H9 (cell line): Measurements from ENCODE around the gene MSL3B.

Experiments
- DNase-seq: peaks from one replicate; pipeline ENCODE4 v3.0.0-alpha.2; 2017
- H2AFZ ChIP-seq: one replicate; pipeline ENCODE4 v1.6.1; 2013; ENCODE audit warnings: mild to moderate bottlenecking, low read length, control low read depth, moderate library complexity
- H2AK5ac ChIP-seq: 2 replicates; pipeline ENCODE4 v1.6.1; 2013; ENCODE audit warnings: low read length, control low read depth, mixed read lengths; ENCODE audit not compliant: insufficient read length
- H2BK120ac ChIP-seq: one replicate; pipeline ENCODE4 v1.6.1; 2013; ENCODE audit warnings: low read depth, mild to moderate bottlenecking, low read length, control low read depth, inconsistent platforms; ENCODE audit not compliant: poor library complexity, severe bottlenecking
- H2BK12ac ChIP-seq: 2 replicates; pipeline ENCODE4 v1.6.1; 2013; ENCODE audit warnings: low read length, control low read depth, mixed read lengths, low read depth; ENCODE audit not compliant: insufficient read length
- H2BK15ac ChIP-seq: 2 replicates; pipeline ENCODE4 v1.6.1; 2013; ENCODE audit warnings: low read depth, low read length, control low read depth
- H2BK20ac ChIP-seq: one replicate; pipeline ENCODE4 v1.6.1; 2013; ENCODE audit warnings: low read depth, mild to moderate bottlenecking, low read length, control low read depth, inconsistent platforms; ENCODE audit not compliant: poor library complexity, severe bottlenecking
- H2BK5ac ChIP-seq: 2 replicates; pipeline ENCODE4 v1.6.1; 2013; ENCODE audit warnings: low read length, control low read depth, mixed read lengths; ENCODE audit not compliant: insufficient read length
- H3K14ac ChIP-seq: 2 replicates; pipeline ENCODE4 v1.6.1; 2013; ENCODE audit warnings: low read length, control low read depth; ENCODE audit not compliant: insufficient read depth
- H3K18ac ChIP-seq: 2 replicates; pipeline ENCODE4 v1.6.1; 2013; ENCODE audit warnings: low read depth, mild to moderate bottlenecking, mixed read lengths, low read length, control low read depth; ENCODE audit not compliant: insufficient read length
- H3K23ac ChIP-seq: 2 replicates; pipeline ENCODE4 v1.6.1; 2013; ENCODE audit warnings: low read length, control low read depth, mixed read lengths, low read depth; ENCODE audit not compliant: insufficient read length
- H3K23me2 ChIP-seq: 2 replicates; pipeline ENCODE4 v1.6.1; 2013; ENCODE audit warnings: low read depth, mild to moderate bottlenecking, mixed read lengths, low read length, control low read depth; ENCODE audit not compliant: insufficient read length, poor library complexity, severe bottlenecking
- H3K27ac ChIP-seq: 2 replicates; pipeline ENCODE4 v1.5.1; 2013; ENCODE audit warnings: low read length, control low read depth, mixed read lengths, low read depth; ENCODE audit not compliant: insufficient read length
- H3K27me3 ChIP-seq: 2 replicates; pipeline ENCODE4 v1.6.1; 2013; ENCODE audit warnings: low read length, control low read depth, inconsistent platforms; ENCODE audit not compliant: insufficient read depth
- H3K4ac ChIP-seq: 2 replicates; pipeline ENCODE4 v1.6.1; 2013; ENCODE audit warnings: low read depth, mild to moderate bottlenecking, control low read depth, inconsistent platforms, low read length, moderate library complexity
- H3K4me1 ChIP-seq: 2 replicates; pipeline ENCODE4 v1.6.1; 2013; ENCODE audit warnings: low read length, control low read depth, inconsistent platforms; ENCODE audit not compliant: insufficient read depth
- H3K4me2 ChIP-seq: 2 replicates; pipeline ENCODE4 v1.6.1; 2013; ENCODE audit warnings: low read length, control low read depth, mixed read lengths; ENCODE audit not compliant: insufficient read length, insufficient read depth
- H3K56ac ChIP-seq: 2 replicates; pipeline ENCODE4 v1.6.1; 2013; ENCODE audit warnings: low read depth, mild to moderate bottlenecking, mixed read lengths, low read length, control low read depth; ENCODE audit not compliant: insufficient read length
- H3K79me1 ChIP-seq: 2 replicates; pipeline ENCODE4 v1.6.1; 2013; ENCODE audit warnings: low read depth, mild to moderate bottlenecking, moderate library complexity, low read length, control low read depth, inconsistent platforms; ENCODE audit not compliant: insufficient read depth, poor library complexity, severe bottlenecking
- H3K79me2 ChIP-seq: 2 replicates; pipeline ENCODE4 v1.6.1; 2013; ENCODE audit warnings: low read length, control low read depth, inconsistent platforms; ENCODE audit not compliant: insufficient read depth
- H3K9ac ChIP-seq: 2 replicates; pipeline ENCODE4 v1.6.1; 2013; ENCODE audit warnings: low read length, control low read depth, mixed read lengths; ENCODE audit not compliant: insufficient read length; ENCODE audit errors: extremely low read depth
- H3K9me3 ChIP-seq: one replicate; pipeline ENCODE4 v1.6.1; 2013; ENCODE audit warnings: low read depth, low read length, inconsistent platforms; ENCODE audit not compliant: control insufficient read depth
- H3T11ph ChIP-seq: one replicate; pipeline ENCODE4 v1.6.1; 2013; ENCODE audit warnings: mild to moderate bottlenecking, low read length, control low read depth, inconsistent platforms
- H4K20me1 ChIP-seq: one replicate; pipeline ENCODE4 v1.6.1; 2013; ENCODE audit not compliant: control insufficient read depth, insufficient read length, insufficient read depth
- H4K5ac ChIP-seq: 2 replicates; pipeline ENCODE4 v1.6.1; 2013; ENCODE audit warnings: low read depth, mild to moderate bottlenecking, mixed read lengths, low read length, control low read depth; ENCODE audit not compliant: insufficient read length
- H4K8ac ChIP-seq: replicated peaks from 2 replicates; pipeline ENCODE4 v1.6.1; 2013; ENCODE audit warnings: low read length, control low read depth, mixed read lengths, low read depth; ENCODE audit not compliant: insufficient read length
- H4K91ac ChIP-seq: 2 replicates; pipeline ENCODE4 v1.6.1; 2013; ENCODE audit warnings: low read depth, mild to moderate bottlenecking, moderate library complexity, mixed read lengths, low read length, control low read depth; ENCODE audit not compliant: insufficient read length
- H3K27ac Mint-ChIP-seq, 3 experiments: 2 replicates in 2 of 3; 3 replicates in 1 of 3; pipeline ENCODE4 v1.8.0; 2020 to 2021; ENCODE audit warnings: mixed read lengths in 3 of 3, mild to moderate bottlenecking in 1 of 3, moderate library complexity in 1 of 3
- H3K27me3 Mint-ChIP-seq: 2 replicates; pipeline ENCODE4 v1.8.0; 2021; ENCODE audit warnings: low read depth, mild to moderate bottlenecking, moderate library complexity, mixed read lengths
- H3K36me3 Mint-ChIP-seq, 3 experiments: 2 replicates in 2 of 3; 3 replicates in 1 of 3; pipeline ENCODE4 v1.8.0; 2020 to 2021; ENCODE audit warnings: low read depth in 3 of 3, mixed read lengths in 3 of 3; ENCODE audit not compliant: insufficient read depth in 1 of 3
- H3K4me1 Mint-ChIP-seq, 2 experiments: 2 replicates each; pipeline ENCODE4 v1.8.0; 2020; ENCODE audit warnings: mixed read lengths in 2 of 2
- H3K4me3 Mint-ChIP-seq, 2 experiments: 2 replicates in 1 of 2; 3 replicates in 1 of 2; pipeline ENCODE4 v1.8.0; 2020 to 2021; ENCODE audit warnings: mild to moderate bottlenecking in 2 of 2, mixed read lengths in 2 of 2, moderate library complexity in 1 of 2
- H3K9me3 Mint-ChIP-seq, 2 experiments: 2 replicates in 1 of 2; 3 replicates in 1 of 2; pipeline ENCODE4 v1.8.0; 2020; ENCODE audit warnings: mild to moderate bottlenecking in 2 of 2, mixed read lengths in 2 of 2, moderate library complexity in 1 of 2
- CTCF ChIP-seq: fragments of 200-600 bp; sonication (generic); conservative IDR thresholded peaks from 3 replicates; pipeline ENCODE4 v1.8.0; 2021; ENCODE audit warnings: antibody characterized with exemption, mild to moderate bottlenecking
- WGBS: extraction: QIAGEN DNeasy Blood & Tissue Kit; methylation state at CpG from one replicate; pipeline ENCODE4 v1.1.7; 2013; ENCODE audit warnings: missing lambda C conversion rate, low lambda C conversion rate, mixed read lengths; ENCODE audit not compliant: insufficient read length; ENCODE audit errors: extremely low coverage; 5-methylcytosine and 5-hydroxymethylcytosine counted together

MSL3B gene

GRCh38 chr2:233833345-233833744, 34.8 kb downstream of the MSL3B start:
- Histone ChIP-seq H2AFZ (no peak overlapping the region), H2BK15ac (no peak overlapping the region), H3K23ac (no peak overlapping the region), H4K20me1 (peaks cover 4% of the 10 kb centered on the region), H2BK5ac (no peak overlapping the region), H2BK120ac (no peak overlapping the region), H3K56ac (no peak overlapping the region), H3K9ac (no peak overlapping the region), H3K79me2 (no peaks in the 10 kb centered on the region; the same call in 1 of the 2 replicates), H4K5ac (no peak overlapping the region), H2BK12ac (no peak overlapping the region), H4K91ac (no peak overlapping the region), H3K79me1 (peaks cover 3% of the 10 kb centered on the region), H3K4me1 (no peaks in the 10 kb centered on the region), H3K27ac (no peak overlapping the region), H2BK20ac (no peak overlapping the region), H4K8ac (no peak overlapping the region), H3K4ac (no peak overlapping the region), H3T11ph (no peak overlapping the region), H3K14ac (no peak overlapping the region), H3K18ac (no peak overlapping the region), H3K4me2 (no peak overlapping the region), H3K27me3 (no peaks in the 10 kb centered on the region), H3K9me3 (no peaks in the 10 kb centered on the region), H3K23me2 (no peaks in the 10 kb centered on the region), H2AK5ac (no peak overlapping the region)
- no CpG with 5 or more reads among the region's 10 CpGs for WGBS
- Mint-ChIP-seq H3K4me1 (peaks cover 6 to 11% of the 10 kb centered on the region in 2 experiments), H3K4me3 (no peak overlapping the region), H3K9me3 (no peaks in the 10 kb centered on the region), H3K36me3 (peaks cover 29 to 44% (median 41%) of the 10 kb centered on the region in 3 experiments), H3K27ac (peak overlapping the region in 1 of 3 experiments; percentile 91; a peak in 1 of 7 replicates), H3K27me3 (no peaks in the 10 kb centered on the region)
- TF ChIP-seq CTCF, result no peak
- peak; percentile 22 for DNase-seq
